GM06990 (cell line): Measurements from ENCODE around the gene CPVL.

ENCODE experiments used
- DNase-seq: peaks from one replicate; pipeline ENCODE4 v3.0.0-alpha.2; 2011; ENCODE audit not compliant: insufficient read length; ENCODE audit errors: extremely low read depth
- H3K27me3 ChIP-seq: replicated peaks from 2 replicates; pipeline ENCODE4 v1.6.0; 2011; ENCODE audit warnings: low read length; ENCODE audit not compliant: control insufficient read depth, insufficient read depth
- H3K36me3 ChIP-seq: 2 replicates; pipeline ENCODE4 v1.5.1; 2011; ENCODE audit warnings: low read length; ENCODE audit not compliant: control insufficient read depth, insufficient read depth
- H3K4me3 ChIP-seq: replicated peaks from 2 replicates; pipeline ENCODE4 v1.5.1; 2011; ENCODE audit warnings: low read depth, mild to moderate bottlenecking, control low read depth, low read length
- TF ChIP-seq, protein P1 (sequence below): IDR thresholded peaks from 2 replicates; pipeline ENCODE4 v1.5.1; 2011; ENCODE audit warnings: low read length, control low read depth, mild to moderate bottlenecking, inconsistent platforms; ENCODE audit not compliant: insufficient read depth, poor library complexity, severe bottlenecking

The CPVL gene

DNA sequence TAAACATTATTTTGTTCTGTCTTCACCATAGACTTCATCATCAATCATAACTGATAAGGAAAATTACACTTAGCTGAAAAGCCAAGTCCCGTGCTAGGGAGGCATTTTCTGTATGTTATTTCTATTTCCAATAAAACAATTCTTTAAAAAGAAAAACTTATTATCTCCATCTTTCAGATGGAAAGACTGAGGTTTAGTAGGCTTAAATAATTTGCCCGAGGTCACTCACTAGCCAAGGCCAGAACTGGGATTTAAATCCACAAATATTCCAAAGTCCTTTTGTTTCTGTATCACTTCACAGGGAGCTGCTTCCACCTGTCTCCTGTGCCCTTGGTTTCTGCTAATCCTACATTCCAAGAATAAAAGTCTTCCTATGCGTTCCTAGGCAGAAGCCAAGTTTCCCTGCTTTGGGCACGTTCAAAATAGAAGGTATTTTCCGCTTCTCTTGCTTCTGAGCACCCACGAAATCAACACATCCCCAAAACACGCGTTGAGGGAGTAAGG, 732 bp downstream of the CPVL start:
- Histone ChIP-seq H3K4me3 (no peak overlapping the region), H3K36me3 (no peaks in the 10 kb centered on the region), H3K27me3 (no peaks in the 10 kb centered on the region; the same call in 1 of the 2 replicates)
- no peak for DNase-seq
- TF ChIP-seq, protein P1, sequence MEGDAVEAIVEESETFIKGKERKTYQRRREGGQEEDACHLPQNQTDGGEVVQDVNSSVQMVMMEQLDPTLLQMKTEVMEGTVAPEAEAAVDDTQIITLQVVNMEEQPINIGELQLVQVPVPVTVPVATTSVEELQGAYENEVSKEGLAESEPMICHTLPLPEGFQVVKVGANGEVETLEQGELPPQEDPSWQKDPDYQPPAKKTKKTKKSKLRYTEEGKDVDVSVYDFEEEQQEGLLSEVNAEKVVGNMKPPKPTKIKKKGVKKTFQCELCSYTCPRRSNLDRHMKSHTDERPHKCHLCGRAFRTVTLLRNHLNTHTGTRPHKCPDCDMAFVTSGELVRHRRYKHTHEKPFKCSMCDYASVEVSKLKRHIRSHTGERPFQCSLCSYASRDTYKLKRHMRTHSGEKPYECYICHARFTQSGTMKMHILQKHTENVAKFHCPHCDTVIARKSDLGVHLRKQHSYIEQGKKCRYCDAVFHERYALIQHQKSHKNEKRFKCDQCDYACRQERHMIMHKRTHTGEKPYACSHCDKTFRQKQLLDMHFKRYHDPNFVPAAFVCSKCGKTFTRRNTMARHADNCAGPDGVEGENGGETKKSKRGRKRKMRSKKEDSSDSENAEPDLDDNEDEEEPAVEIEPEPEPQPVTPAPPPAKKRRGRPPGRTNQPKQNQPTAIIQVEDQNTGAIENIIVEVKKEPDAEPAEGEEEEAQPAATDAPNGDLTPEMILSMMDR: no peak

DNA sequence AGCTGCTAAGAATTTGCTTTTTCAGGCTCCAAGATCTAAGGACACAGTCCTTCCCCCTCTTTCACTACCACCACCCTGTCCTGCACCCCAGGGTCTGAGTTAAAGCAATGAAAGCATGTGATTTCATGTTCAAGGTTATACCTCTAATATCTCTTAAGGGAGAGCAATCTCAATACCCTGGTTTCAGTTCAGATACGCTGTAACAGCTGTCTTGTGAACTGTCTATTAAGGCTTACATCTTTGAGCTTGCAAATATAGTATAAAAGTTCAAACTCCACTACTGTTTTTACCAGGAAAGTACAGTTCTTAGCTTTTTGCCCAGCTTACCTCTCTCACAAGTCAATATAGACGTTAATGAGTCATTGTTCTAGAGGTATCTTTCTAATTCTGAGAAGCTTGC, 2.6 kb downstream of the CPVL start:
- Histone ChIP-seq H3K36me3 (no peaks in the 10 kb centered on the region), H3K4me3 (no peak overlapping the region), H3K27me3 (no peaks in the 10 kb centered on the region; the same call in none of the 2 replicates)
- DNase-seq: no peak
- TF ChIP-seq, protein P1: no peak

DNA sequence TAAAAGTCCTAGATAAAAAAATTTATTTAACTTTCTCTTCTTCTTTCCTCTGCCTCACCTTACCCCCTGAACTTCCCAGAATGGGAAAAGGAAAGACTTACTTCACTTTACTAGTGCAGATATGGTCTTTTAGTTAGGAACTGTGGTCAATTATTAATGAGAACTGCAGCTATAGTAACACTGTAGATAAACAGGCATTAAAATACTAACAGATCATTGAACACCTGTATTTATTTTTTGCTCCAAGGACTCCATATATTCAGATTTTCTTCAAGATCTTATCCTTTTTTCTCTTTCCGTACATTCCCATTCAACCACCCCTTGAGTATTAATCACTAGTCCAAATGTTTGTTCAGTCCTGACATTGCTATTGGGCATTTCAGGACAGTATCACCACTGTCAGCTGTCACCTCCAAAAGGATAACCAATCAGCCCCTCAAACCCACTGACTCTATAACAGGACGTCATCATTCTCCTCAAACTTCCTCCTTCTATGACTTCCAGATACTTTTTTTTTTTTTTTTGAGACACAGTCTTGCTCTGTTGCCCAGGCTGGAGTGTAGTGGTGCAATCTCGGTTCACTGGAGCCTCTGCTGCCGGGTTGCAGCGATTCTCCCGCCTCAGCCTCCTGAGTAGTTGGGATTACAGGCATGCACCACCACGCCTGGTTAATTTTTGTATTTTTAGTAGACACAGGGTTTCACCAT, 4.2 kb downstream of the CPVL start:
- TF ChIP-seq, protein P1: no peak
- no peaks in the 10 kb centered on the region; the same call in none of the 2 replicates for H3K27me3 ChIP-seq
- DNase-seq: no peak
- H3K36me3 ChIP-seq: no peaks in the 10 kb centered on the region
- no peak overlapping the region for H3K4me3 ChIP-seq

DNA sequence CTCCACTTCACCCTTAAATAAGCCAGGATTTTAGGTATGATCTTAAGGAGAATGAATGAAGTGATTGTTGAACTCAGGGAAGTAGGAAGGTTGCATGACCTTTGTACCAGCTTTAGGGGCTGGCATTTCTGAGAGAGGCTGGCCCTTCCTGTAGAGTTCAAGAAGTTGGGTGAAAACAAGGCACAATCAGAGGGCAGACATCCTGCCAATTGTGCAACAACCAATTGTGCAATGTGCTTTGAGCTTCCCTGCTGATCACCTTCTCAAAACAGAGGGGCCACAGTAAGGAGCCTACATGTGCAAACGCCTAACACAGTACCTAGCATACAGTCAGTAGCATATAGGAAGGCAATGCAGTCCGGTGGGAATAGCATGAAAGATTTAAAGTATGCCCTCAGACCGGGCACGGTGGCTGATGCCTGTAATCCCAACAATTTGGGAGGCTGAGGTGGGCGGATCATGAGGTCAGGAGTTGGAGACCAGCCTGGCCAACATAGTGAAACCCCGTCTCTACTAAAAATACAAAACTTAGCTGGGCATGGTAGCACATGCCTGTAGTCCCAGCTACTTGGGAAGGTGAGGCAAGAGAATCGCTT, 5.4 kb downstream of the CPVL start:
- DNase-seq: no peak
- no peaks in the 10 kb centered on the region for H3K36me3 ChIP-seq
- no peaks in the 10 kb centered on the region; the same call in none of the 2 replicates for H3K27me3 ChIP-seq
- TF ChIP-seq, protein P1: no peak
- H3K4me3 ChIP-seq: no peak overlapping the region

DNA sequence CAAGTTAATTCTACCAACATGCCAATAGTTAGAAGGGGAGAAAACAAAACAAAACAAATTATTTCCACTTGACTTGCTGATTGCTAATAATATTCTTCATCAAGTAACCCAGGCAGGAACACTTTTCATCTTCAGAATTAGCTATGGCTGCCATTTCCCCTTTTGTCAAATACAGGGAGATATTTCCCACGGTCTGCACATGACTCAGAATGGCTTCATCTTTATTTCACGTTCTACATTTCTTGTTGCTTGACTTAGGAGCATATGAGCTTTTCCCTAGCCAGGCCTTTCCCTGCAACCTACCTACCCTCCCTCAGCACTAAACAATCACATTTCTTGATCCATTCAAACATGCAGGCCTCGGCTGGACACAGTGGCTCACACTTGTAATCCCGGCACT, 6.5 kb downstream of the CPVL start:
- Histone ChIP-seq H3K36me3 (no peaks in the 10 kb centered on the region), H3K27me3 (no peaks in the 10 kb centered on the region; the same call in none of the 2 replicates), H3K4me3 (no peak overlapping the region)
- DNase-seq: no peak
- TF ChIP-seq, protein P1: no peak

DNA sequence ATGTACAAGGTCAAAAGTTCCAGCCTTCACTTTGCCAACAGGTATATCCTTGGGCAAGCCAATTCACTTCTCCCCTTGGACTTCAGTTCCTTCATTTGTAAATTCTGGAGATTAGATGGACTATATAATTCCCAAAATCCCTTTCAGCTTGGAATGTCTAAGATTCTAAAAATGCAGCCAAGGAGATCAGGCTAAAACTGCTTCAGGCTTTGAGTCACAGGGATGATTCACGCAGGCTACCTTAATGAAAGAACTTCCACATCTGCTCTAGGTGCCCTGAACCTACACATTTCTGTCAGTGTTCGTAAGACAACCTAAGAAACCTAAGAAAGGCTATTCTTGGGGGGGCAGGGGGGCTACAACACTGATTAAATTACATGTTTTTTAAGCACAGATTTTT, 7.1 kb downstream of the CPVL start:
- TF ChIP-seq, protein P1: no peak
- Histone ChIP-seq H3K27me3 (no peaks in the 10 kb centered on the region; the same call in none of the 2 replicates), H3K4me3 (no peak overlapping the region), H3K36me3 (no peaks in the 10 kb centered on the region)
- no peak for DNase-seq
